ENCODE measurements around the gene ARHGAP4.

Gene ARHGAP4

GRCh38 chrX:153910446-153910845 is 15.6 kb downstream of the ARHGAP4 start:
- H2BK120ac ChIP-seq (ENCODE audit: low read depth, low read length) = no peak overlapping the region
- H3K79me1 ChIP-seq (ENCODE audit: low read depth, low read length) = no peaks in the 10 kb centered on the region
- peaks cover 2 to 4% of the 10 kb centered on the region in 2 donors for H3K4me1 ChIP-seq (ENCODE audit: control insufficient read depth in 2 of 2, insufficient read depth in 1 of 2, low read depth in 1 of 2, low read length in 2 of 2)
- H3K4me2 ChIP-seq (ENCODE audit: insufficient read depth, low read length, poor library complexity, severe bottlenecking) = no peak overlapping the region
- no peak overlapping the region for H2BK12ac ChIP-seq (ENCODE audit: low read length)
- DNase-seq (ENCODE audit: low spot score) = no peak
- no peak overlapping the region for H2BK15ac ChIP-seq (ENCODE audit: low read length)
- H3K9me3 ChIP-seq (replicated peaks in 1 of 2; ENCODE audit: control insufficient read depth in 2 of 2, insufficient read depth in 1 of 2, low read depth in 1 of 2, low read length in 2 of 2) = no peaks in the 10 kb centered on the region
- no CpG with 5 or more reads among the region's 22 CpGs for WGBS, 2 donors (ENCODE audit: extremely low coverage in 2 of 2, insufficient read length in 2 of 2, insufficient replicate concordance in 1 of 2)
- H3K14ac ChIP-seq (ENCODE audit: low read length) = no peak overlapping the region
- no peak overlapping the region for H2AK5ac ChIP-seq (ENCODE audit: low read depth, low read length)
- no peak overlapping the region for H4K91ac ChIP-seq (ENCODE audit: low read depth, low read length, poor library complexity)
- H3K23ac ChIP-seq (ENCODE audit: low read depth, low read length, poor library complexity) = no peak overlapping the region
- no peak overlapping the region for H2AFZ ChIP-seq (ENCODE audit: low read length)
- H3K27ac ChIP-seq (replicated peaks; ENCODE audit: low read length) = no peak overlapping the region
- H3K27me3 ChIP-seq (ENCODE audit: control insufficient read depth in 3 of 3, insufficient read depth in 3 of 3, low read depth in 1 of 3, low read length in 3 of 3) = peaks cover 0 to 35% (median 0%) of the 10 kb centered on the region in 3 experiments
- no peak overlapping the region for H4K8ac ChIP-seq (ENCODE audit: low read depth, low read length)
- no peak overlapping the region for H3K18ac ChIP-seq (ENCODE audit: low read length)
- no peak overlapping the region for H3K4ac ChIP-seq (ENCODE audit: low read length)
- H3K4me3 ChIP-seq (ENCODE audit: low read length in 2 of 2) = no peak overlapping the region
- H2BK5ac ChIP-seq (ENCODE audit: low read length) = no peak overlapping the region
- H3K36me3 ChIP-seq (replicated peaks in 1 of 2; ENCODE audit: control insufficient read depth in 2 of 2, insufficient read depth in 2 of 2, low read length in 2 of 2) = no peaks in the 10 kb centered on the region
- H3K9ac ChIP-seq (ENCODE audit: low read depth, low read length, poor library complexity) = no peak overlapping the region

GRCh38 chrX:153909980-153910360 is 16.1 kb downstream of the ARHGAP4 start:
- no CpG with 5 or more reads among the region's 25 CpGs for WGBS, 2 donors (ENCODE audit: extremely low coverage in 2 of 2, insufficient read length in 2 of 2, insufficient replicate concordance in 1 of 2)
- H3K4me2 ChIP-seq (ENCODE audit: insufficient read depth, low read length, poor library complexity, severe bottlenecking) = no peak overlapping the region
- H2AFZ ChIP-seq (ENCODE audit: low read length) = no peak overlapping the region
- H3K18ac ChIP-seq (ENCODE audit: low read length) = no peak overlapping the region
- no peaks in the 10 kb centered on the region for H3K79me1 ChIP-seq (ENCODE audit: low read depth, low read length)
- H3K23ac ChIP-seq (ENCODE audit: low read depth, low read length, poor library complexity) = no peak overlapping the region
- H3K4me1 ChIP-seq (ENCODE audit: control insufficient read depth in 2 of 2, insufficient read depth in 1 of 2, low read depth in 1 of 2, low read length in 2 of 2) = peaks cover 2 to 4% of the 10 kb centered on the region in 2 donors
- no peak for DNase-seq (ENCODE audit: low spot score)
- no peaks in the 10 kb centered on the region for H3K36me3 ChIP-seq (replicated peaks in 1 of 2; ENCODE audit: control insufficient read depth in 2 of 2, insufficient read depth in 2 of 2, low read length in 2 of 2)
- no peak overlapping the region for H3K4me3 ChIP-seq (ENCODE audit: low read length in 2 of 2)
- no peak overlapping the region for H3K27ac ChIP-seq (replicated peaks; ENCODE audit: low read length)
- no peak overlapping the region for H2BK15ac ChIP-seq (ENCODE audit: low read length)
- H3K4ac ChIP-seq (ENCODE audit: low read length) = no peak overlapping the region
- H3K9me3 ChIP-seq (replicated peaks in 1 of 2; ENCODE audit: control insufficient read depth in 2 of 2, insufficient read depth in 1 of 2, low read depth in 1 of 2, low read length in 2 of 2) = no peaks in the 10 kb centered on the region
- no peak overlapping the region for H3K9ac ChIP-seq (ENCODE audit: low read depth, low read length, poor library complexity)
- H3K27me3 ChIP-seq (ENCODE audit: control insufficient read depth in 3 of 3, insufficient read depth in 3 of 3, low read depth in 1 of 3, low read length in 3 of 3) = peaks cover 0 to 35% (median 0%) of the 10 kb centered on the region in 3 experiments
- no peak overlapping the region for H4K8ac ChIP-seq (ENCODE audit: low read depth, low read length)
- no peak overlapping the region for H2BK120ac ChIP-seq (ENCODE audit: low read depth, low read length)
- no peak overlapping the region for H2BK5ac ChIP-seq (ENCODE audit: low read length)
- no peak overlapping the region for H3K14ac ChIP-seq (ENCODE audit: low read length)
- no peak overlapping the region for H2BK12ac ChIP-seq (ENCODE audit: low read length)
- no peak overlapping the region for H4K91ac ChIP-seq (ENCODE audit: low read depth, low read length, poor library complexity)
- H2AK5ac ChIP-seq (ENCODE audit: low read depth, low read length) = no peak overlapping the region

- no peak overlapping the region for H2BK5ac ChIP-seq (ENCODE audit: low read length)
- no peak overlapping the region for H3K4ac ChIP-seq (ENCODE audit: low read length)
- no CpG with 5 or more reads among the region's 37 CpGs for WGBS, 2 donors (ENCODE audit: extremely low coverage in 2 of 2, insufficient read length in 2 of 2, insufficient replicate concordance in 1 of 2)
- no peaks in the 10 kb centered on the region for H3K79me1 ChIP-seq (ENCODE audit: low read depth, low read length)
- H3K14ac ChIP-seq (ENCODE audit: low read length) = no peak overlapping the region
- H2BK12ac ChIP-seq (ENCODE audit: low read length) = no peak overlapping the region
- no peak overlapping the region for H2BK120ac ChIP-seq (ENCODE audit: low read depth, low read length)
- no peak overlapping the region for H3K27ac ChIP-seq (replicated peaks; ENCODE audit: low read length)
- no peak overlapping the region for H4K91ac ChIP-seq (ENCODE audit: low read depth, low read length, poor library complexity)
- no peak for DNase-seq (ENCODE audit: low spot score)
- H4K8ac ChIP-seq (ENCODE audit: low read depth, low read length) = no peak overlapping the region
- H3K4me3 ChIP-seq (ENCODE audit: low read length in 2 of 2) = no peak overlapping the region
- H3K18ac ChIP-seq (ENCODE audit: low read length) = peak overlapping the region; percentile 48
- H3K23ac ChIP-seq (ENCODE audit: low read depth, low read length, poor library complexity) = no peak overlapping the region
- H2BK15ac ChIP-seq (ENCODE audit: low read length) = no peak overlapping the region
- peak overlapping the region; percentile 53 for H2AFZ ChIP-seq (ENCODE audit: low read length)
- H3K4me2 ChIP-seq (ENCODE audit: insufficient read depth, low read length, poor library complexity, severe bottlenecking) = no peak overlapping the region
- H3K36me3 ChIP-seq (replicated peaks in 1 of 2; ENCODE audit: control insufficient read depth in 2 of 2, insufficient read depth in 2 of 2, low read length in 2 of 2) = no peaks in the 10 kb centered on the region
- H3K9ac ChIP-seq (ENCODE audit: low read depth, low read length, poor library complexity) = no peak overlapping the region
- H3K27me3 ChIP-seq (ENCODE audit: control insufficient read depth in 3 of 3, insufficient read depth in 3 of 3, low read depth in 1 of 3, low read length in 3 of 3) = peaks cover 0 to 35% (median 0%) of the 10 kb centered on the region in 3 experiments
- H2AK5ac ChIP-seq (ENCODE audit: low read depth, low read length) = no peak overlapping the region
- peaks cover 2 to 4% of the 10 kb centered on the region in 2 donors for H3K4me1 ChIP-seq (ENCODE audit: control insufficient read depth in 2 of 2, insufficient read depth in 1 of 2, low read depth in 1 of 2, low read length in 2 of 2)
- H3K9me3 ChIP-seq (replicated peaks in 1 of 2; ENCODE audit: control insufficient read depth in 2 of 2, insufficient read depth in 1 of 2, low read depth in 1 of 2, low read length in 2 of 2) = no peaks in the 10 kb centered on the region
These were observed 16.8 kb downstream of the ARHGAP4 start for GRCh38 chrX:153909024-153909979.

- H2BK15ac ChIP-seq (ENCODE audit: low read length) = no peak overlapping the region
- WGBS, 2 donors (ENCODE audit: extremely low coverage in 2 of 2, insufficient read length in 2 of 2, insufficient replicate concordance in 1 of 2) = no CpG with 5 or more reads among the region's 23 CpGs
- peak overlapping the region; percentile 76 for H3K18ac ChIP-seq (ENCODE audit: low read length)
- H3K36me3 ChIP-seq (replicated peaks in 1 of 2; ENCODE audit: control insufficient read depth in 2 of 2, insufficient read depth in 2 of 2, low read length in 2 of 2) = no peaks in the 10 kb centered on the region
- H4K91ac ChIP-seq (ENCODE audit: low read depth, low read length, poor library complexity) = no peak overlapping the region
- peaks cover 2 to 4% of the 10 kb centered on the region in 2 donors for H3K4me1 ChIP-seq (ENCODE audit: control insufficient read depth in 2 of 2, insufficient read depth in 1 of 2, low read depth in 1 of 2, low read length in 2 of 2)
- no peak overlapping the region for H2BK120ac ChIP-seq (ENCODE audit: low read depth, low read length)
- H2AFZ ChIP-seq (ENCODE audit: low read length) = no peak overlapping the region
- H3K4me3 ChIP-seq (ENCODE audit: low read length in 2 of 2) = no peak overlapping the region
- H3K4ac ChIP-seq (ENCODE audit: low read length) = no peak overlapping the region
- H2AK5ac ChIP-seq (ENCODE audit: low read depth, low read length) = no peak overlapping the region
- no peaks in the 10 kb centered on the region for H3K9me3 ChIP-seq (replicated peaks in 1 of 2; ENCODE audit: control insufficient read depth in 2 of 2, insufficient read depth in 1 of 2, low read depth in 1 of 2, low read length in 2 of 2)
- H3K79me1 ChIP-seq (ENCODE audit: low read depth, low read length) = no peaks in the 10 kb centered on the region
- no peak overlapping the region for H3K9ac ChIP-seq (ENCODE audit: low read depth, low read length, poor library complexity)
- no peak overlapping the region for H3K4me2 ChIP-seq (ENCODE audit: insufficient read depth, low read length, poor library complexity, severe bottlenecking)
- H3K14ac ChIP-seq (ENCODE audit: low read length) = no peak overlapping the region
- no peak for DNase-seq (ENCODE audit: low spot score)
- H3K23ac ChIP-seq (ENCODE audit: low read depth, low read length, poor library complexity) = no peak overlapping the region
- no peak overlapping the region for H2BK5ac ChIP-seq (ENCODE audit: low read length)
- peaks cover 0 to 27% (median 0%) of the 10 kb centered on the region in 3 experiments for H3K27me3 ChIP-seq (ENCODE audit: control insufficient read depth in 3 of 3, insufficient read depth in 3 of 3, low read depth in 1 of 3, low read length in 3 of 3)
- no peak overlapping the region for H3K27ac ChIP-seq (replicated peaks; ENCODE audit: low read length)
- no peak overlapping the region for H4K8ac ChIP-seq (ENCODE audit: low read depth, low read length)
- no peak overlapping the region for H2BK12ac ChIP-seq (ENCODE audit: low read length)
These were observed 17.7 kb downstream of the ARHGAP4 start for GRCh38 chrX:153908219-153908860.
